ENCODE measurements around the gene PTS.

DNA sequence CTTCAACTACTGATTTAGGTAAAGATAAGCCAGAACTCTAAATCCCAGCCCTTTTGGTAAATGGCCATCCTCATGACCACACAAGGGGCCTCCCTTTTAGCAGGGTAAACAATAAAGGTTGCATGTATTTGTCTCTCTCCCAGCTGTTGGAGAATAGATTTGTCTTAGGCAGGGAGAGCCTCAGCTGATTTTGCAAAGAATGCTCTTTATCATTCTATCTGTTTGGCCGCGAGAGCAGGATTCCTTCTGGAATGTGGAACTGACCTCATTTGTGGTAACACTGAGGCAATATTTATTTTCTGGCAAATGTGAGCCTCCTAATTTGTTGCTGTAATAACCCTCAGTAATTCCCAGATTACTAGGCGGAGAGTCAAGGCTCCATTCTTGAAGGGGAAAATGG is 15.3 kb downstream of the PTS start:
- TF ChIP-seq YY1 (IDR thresholded peaks at IDR 0.05; ENCODE audit: insufficient read depth, insufficient read length) (no peak), ZNF274 (IDR thresholded peaks at IDR 0.05; ENCODE audit: low read depth, low read length) (no peak)
